ENCODE measurements around the gene C4orf36.

- TF ChIP-seq, protein P1, sequence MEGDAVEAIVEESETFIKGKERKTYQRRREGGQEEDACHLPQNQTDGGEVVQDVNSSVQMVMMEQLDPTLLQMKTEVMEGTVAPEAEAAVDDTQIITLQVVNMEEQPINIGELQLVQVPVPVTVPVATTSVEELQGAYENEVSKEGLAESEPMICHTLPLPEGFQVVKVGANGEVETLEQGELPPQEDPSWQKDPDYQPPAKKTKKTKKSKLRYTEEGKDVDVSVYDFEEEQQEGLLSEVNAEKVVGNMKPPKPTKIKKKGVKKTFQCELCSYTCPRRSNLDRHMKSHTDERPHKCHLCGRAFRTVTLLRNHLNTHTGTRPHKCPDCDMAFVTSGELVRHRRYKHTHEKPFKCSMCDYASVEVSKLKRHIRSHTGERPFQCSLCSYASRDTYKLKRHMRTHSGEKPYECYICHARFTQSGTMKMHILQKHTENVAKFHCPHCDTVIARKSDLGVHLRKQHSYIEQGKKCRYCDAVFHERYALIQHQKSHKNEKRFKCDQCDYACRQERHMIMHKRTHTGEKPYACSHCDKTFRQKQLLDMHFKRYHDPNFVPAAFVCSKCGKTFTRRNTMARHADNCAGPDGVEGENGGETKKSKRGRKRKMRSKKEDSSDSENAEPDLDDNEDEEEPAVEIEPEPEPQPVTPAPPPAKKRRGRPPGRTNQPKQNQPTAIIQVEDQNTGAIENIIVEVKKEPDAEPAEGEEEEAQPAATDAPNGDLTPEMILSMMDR (conservative IDR thresholded peaks at IDR 0.05), result no peak
- TF ChIP-seq ZFX (IDR thresholded peaks at IDR 0.05), result no peak
Measured at GRCh38 chr4:86848136-86848535, 44.1 kb downstream of the C4orf36 start.
